ENCODE results near the gene DUSP1.

The DUSP1 gene

DNA sequence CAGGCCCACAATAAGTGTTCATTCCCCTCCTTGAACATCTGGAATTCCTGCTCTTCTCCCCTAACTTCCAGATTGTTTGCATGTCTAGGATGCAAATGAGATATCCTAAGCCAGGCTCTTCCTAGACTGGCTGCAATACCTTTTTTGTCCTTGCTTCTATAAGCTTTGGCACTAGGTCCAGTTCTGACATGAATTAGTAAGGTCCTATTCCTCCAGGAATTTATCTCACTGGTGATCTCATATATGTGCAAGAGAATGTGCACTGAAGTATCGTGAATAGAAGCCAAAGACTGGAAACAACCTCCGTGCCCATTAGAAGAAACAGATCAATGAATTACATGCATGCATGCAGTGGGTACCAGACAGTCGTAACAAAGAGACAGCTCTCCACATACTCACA is 25.2 kb downstream of the DUSP1 start:
- DNase-seq (ENCODE audit: extremely low read depth, low read depth) = no peak
- H3K4me3 ChIP-seq (replicated peaks; ENCODE audit: low read depth, low read length) = no peak overlapping the region
- TF ChIP-seq CTCF (IDR thresholded peaks at IDR 0.05; ENCODE audit: low read depth, low read length, missing control alignments) = no peak

- no peak for TF ChIP-seq CTCF (IDR thresholded peaks at IDR 0.05; ENCODE audit: low read depth, low read length, missing control alignments)
- DNase-seq (ENCODE audit: extremely low read depth, low read depth) = no peak
- H3K4me3 ChIP-seq (replicated peaks; ENCODE audit: low read depth, low read length) = no peak overlapping the region
These were observed 25.6 kb downstream of the DUSP1 start for GRCh38 chr5:172745406-172745805.

- no peak for DNase-seq (ENCODE audit: extremely low read depth, low read depth)
- H3K4me3 ChIP-seq (replicated peaks; ENCODE audit: low read depth, low read length) = no peak overlapping the region
- TF ChIP-seq CTCF (IDR thresholded peaks at IDR 0.05; ENCODE audit: low read depth, low read length, missing control alignments) = no peak
These were observed 26.6 kb downstream of the DUSP1 start for GRCh38 chr5:172744123-172745104.

- H3K4me3 ChIP-seq (replicated peaks; ENCODE audit: low read depth, low read length) = no peak overlapping the region
- TF ChIP-seq CTCF (IDR thresholded peaks at IDR 0.05; ENCODE audit: low read depth, low read length, missing control alignments) = no peak
- DNase-seq (ENCODE audit: extremely low read depth, low read depth) = no peak
These were observed 27.7 kb downstream of the DUSP1 start for GRCh38 chr5:172743112-172743959.

DNA sequence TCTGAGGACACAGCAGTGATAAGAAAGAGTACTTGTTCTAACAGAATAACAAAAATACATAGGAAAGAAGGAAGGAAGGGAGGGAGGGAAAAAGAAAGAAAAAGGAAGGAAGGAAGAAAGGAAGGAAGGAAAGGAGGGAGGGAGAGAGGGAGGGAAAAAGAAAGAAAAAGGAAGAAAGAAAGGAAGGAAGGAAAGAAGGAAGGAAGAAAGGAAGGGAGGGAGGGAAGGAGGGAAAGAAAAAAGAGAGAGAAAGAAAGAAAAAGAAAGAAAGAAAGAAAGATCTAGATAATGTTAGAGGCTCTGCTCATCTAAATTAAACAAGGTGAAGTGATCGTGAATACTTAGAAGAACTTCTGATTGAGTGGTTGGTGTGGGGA is 29.8 kb downstream of the DUSP1 start:
- no peak for DNase-seq (ENCODE audit: extremely low read depth, low read depth)
- H3K4me3 ChIP-seq (replicated peaks; ENCODE audit: low read depth, low read length) = no peak overlapping the region
- TF ChIP-seq CTCF (IDR thresholded peaks at IDR 0.05; ENCODE audit: low read depth, low read length, missing control alignments) = no peak

DNA sequence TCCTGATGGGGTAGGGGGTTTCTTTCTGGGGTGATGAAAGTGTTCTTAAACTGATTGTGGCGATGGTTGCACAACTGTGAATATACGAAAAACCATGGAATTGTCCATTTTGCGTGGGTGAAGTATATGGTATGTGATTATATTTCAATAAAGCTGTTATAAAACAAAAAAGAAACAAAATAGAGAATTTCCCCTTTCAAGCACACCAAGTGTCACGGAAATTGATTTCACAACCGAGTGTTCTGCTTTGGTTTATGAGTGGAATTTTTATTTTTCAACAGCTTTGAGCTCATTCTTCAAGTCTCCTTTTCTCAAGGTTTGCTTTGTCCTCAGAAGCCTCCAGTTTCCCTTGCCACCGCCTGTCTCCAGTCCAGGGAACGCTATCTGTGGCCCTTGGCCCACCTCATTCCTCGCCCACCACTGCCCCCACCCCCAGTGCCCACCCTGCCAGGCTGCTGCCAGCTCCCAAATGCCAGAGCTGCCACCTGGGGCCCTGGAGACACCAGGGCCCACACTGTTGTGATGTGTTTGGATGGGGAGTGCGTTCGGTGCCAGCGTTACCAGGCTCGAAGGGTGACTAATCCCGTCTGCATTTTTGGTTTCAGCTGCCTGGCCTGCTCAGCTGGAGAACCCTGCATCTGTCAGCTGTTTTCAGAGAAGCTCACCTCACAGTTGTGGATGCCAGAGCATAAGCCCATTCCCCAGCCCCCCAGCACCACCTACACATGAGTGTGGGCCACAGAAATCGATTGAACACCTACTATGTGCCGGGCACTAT is 30.4 kb downstream of the DUSP1 start:
- TF ChIP-seq CTCF (IDR thresholded peaks at IDR 0.05; ENCODE audit: low read depth, low read length, missing control alignments) = no peak
- DNase-seq (ENCODE audit: extremely low read depth, low read depth) = peak; percentile 46
- H3K4me3 ChIP-seq (replicated peaks; ENCODE audit: low read depth, low read length) = no peak overlapping the region

Measured in HFF-Myc (cell line).